ENCODE data around the gene FAM163A. TPM values are rescaled to one million over a fixed set of nuclear protein-coding genes. Genes with fewer than 3 reads are reported as not detected.

Gene FAM163A
- total and polyA plus RNA-seq, 9 donors = 0.10 to 1.7 (median 0.47) TPM; not detected in 3

GRCh38 chr1:179822065-179822464 lies 79.0 kb downstream of the FAM163A start:
- no peak for DNase-seq
- TF ChIP-seq POLR2A (IDR thresholded peaks at IDR 0.05) (no peak), EP300 (IDR thresholded peaks at IDR 0.05) (no peak)
- TF ChIP-seq, protein P1, sequence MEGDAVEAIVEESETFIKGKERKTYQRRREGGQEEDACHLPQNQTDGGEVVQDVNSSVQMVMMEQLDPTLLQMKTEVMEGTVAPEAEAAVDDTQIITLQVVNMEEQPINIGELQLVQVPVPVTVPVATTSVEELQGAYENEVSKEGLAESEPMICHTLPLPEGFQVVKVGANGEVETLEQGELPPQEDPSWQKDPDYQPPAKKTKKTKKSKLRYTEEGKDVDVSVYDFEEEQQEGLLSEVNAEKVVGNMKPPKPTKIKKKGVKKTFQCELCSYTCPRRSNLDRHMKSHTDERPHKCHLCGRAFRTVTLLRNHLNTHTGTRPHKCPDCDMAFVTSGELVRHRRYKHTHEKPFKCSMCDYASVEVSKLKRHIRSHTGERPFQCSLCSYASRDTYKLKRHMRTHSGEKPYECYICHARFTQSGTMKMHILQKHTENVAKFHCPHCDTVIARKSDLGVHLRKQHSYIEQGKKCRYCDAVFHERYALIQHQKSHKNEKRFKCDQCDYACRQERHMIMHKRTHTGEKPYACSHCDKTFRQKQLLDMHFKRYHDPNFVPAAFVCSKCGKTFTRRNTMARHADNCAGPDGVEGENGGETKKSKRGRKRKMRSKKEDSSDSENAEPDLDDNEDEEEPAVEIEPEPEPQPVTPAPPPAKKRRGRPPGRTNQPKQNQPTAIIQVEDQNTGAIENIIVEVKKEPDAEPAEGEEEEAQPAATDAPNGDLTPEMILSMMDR (IDR thresholded peaks at IDR 0.05) = no peak
- peaks cover 11% of the 10 kb centered on the region for H3K4me1 ChIP-seq (ENCODE audit: insufficient read depth)
- H3K4me3 ChIP-seq = no peak overlapping the region
- WGBS, 3 donors = 93 to 95% (median 95%) methylated on average over 2 of the region's 2 CpGs
- H3K36me3 ChIP-seq = no peaks in the 10 kb centered on the region
- H3K27ac ChIP-seq = no peak overlapping the region
- no peaks in the 10 kb centered on the region for H3K9me3 ChIP-seq
- no peaks in the 10 kb centered on the region for H3K27me3 ChIP-seq
- intact Hi-C loops (cut with DNase I) = no loop called here

GRCh38 chr1:179823693-179824092 lies 80.6 kb downstream of the FAM163A start:
- TF ChIP-seq EP300 (IDR thresholded peaks at IDR 0.05) (no peak), POLR2A (IDR thresholded peaks at IDR 0.05) (no peak)
- TF ChIP-seq, protein P1 (IDR thresholded peaks at IDR 0.05) = no peak
- Histone ChIP-seq H3K36me3 (no peaks in the 10 kb centered on the region), H3K4me1 (ENCODE audit: insufficient read depth) (peaks cover 5% of the 10 kb centered on the region), H3K27ac (no peak overlapping the region), H3K9me3 (no peaks in the 10 kb centered on the region), H3K4me3 (no peak overlapping the region), H3K27me3 (no peaks in the 10 kb centered on the region)
- no peak for DNase-seq
- 91 to 93% (median 92%) methylated on average over 4 of the region's 4 CpGs for WGBS, 3 donors
- intact Hi-C loops (cut with DNase I) = no loop called here

GRCh38 chr1:179824265-179824664 lies 81.2 kb downstream of the FAM163A start:
- intact Hi-C loops (cut with DNase I) = no loop called here
- 86 to 91% (median 88%) methylated on average over 6 of the region's 6 CpGs for WGBS, 3 donors
- no peak overlapping the region for H3K4me3 ChIP-seq
- TF ChIP-seq, protein P1 (IDR thresholded peaks at IDR 0.05) = no peak
- TF ChIP-seq EP300 (IDR thresholded peaks at IDR 0.05) = no peak
- no peak for TF ChIP-seq POLR2A (IDR thresholded peaks at IDR 0.05)
- DNase-seq = no peak
- H3K36me3 ChIP-seq = no peaks in the 10 kb centered on the region
- H3K27ac ChIP-seq = no peak overlapping the region
- no peaks in the 10 kb centered on the region for H3K27me3 ChIP-seq
- H3K4me1 ChIP-seq (ENCODE audit: insufficient read depth) = peaks cover 2% of the 10 kb centered on the region
- no peaks in the 10 kb centered on the region for H3K9me3 ChIP-seq

DNA sequence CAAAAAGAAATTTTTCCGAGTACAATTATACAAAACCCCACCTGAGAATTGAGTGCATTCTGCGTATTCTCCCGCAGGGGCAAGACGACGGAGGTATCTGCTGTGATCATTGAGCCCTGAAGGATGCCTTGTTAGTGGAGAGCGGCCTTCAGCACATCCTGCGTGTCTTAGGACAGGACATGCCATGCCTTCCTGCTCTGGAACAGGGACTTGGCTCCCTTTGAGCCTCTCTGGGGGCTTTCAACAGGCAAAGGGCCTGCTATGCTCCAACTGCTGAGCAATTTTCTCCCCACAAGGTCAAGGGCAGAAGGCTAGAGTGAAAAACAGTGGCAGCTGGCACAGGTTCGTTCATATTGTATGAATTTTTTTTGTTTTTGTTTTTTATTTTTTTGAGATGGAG lies 82.1 kb downstream of the FAM163A start:
- H3K27me3 ChIP-seq = no peaks in the 10 kb centered on the region
- H3K27ac ChIP-seq = no peak overlapping the region
- peaks cover 2% of the 10 kb centered on the region for H3K4me1 ChIP-seq (ENCODE audit: insufficient read depth)
- no peak overlapping the region for H3K4me3 ChIP-seq
- H3K36me3 ChIP-seq = no peaks in the 10 kb centered on the region
- no peaks in the 10 kb centered on the region for H3K9me3 ChIP-seq
- intact Hi-C loops (cut with DNase I) = no loop called here
- peak in 2 of 5 donors; percentile 29 to 57 for DNase-seq
- 53 to 64% (median 61%) methylated on average over 8 of the region's 8 CpGs for WGBS, 3 donors
- TF ChIP-seq, protein P1 (IDR thresholded peaks at IDR 0.05) = no peak
- TF ChIP-seq EP300 (IDR thresholded peaks at IDR 0.05) = no peak
- TF ChIP-seq POLR2A (IDR thresholded peaks at IDR 0.05) = no peak
